Brain microvascular endothelial cell (primary cell): ENCODE results near the gene CDA.

Experiments used
- DNase-seq: peaks from one replicate; pipeline ENCODE4 v3.0.0-alpha.2; 2020
- H3K27ac ChIP-seq: fragments of 250-450 bp; sonication (Bioruptor Pico); 2 replicates; pipeline ENCODE4 v1.5.1; 2020; ENCODE audit warnings: mild to moderate bottlenecking, moderate library complexity
- H3K27me3 ChIP-seq: fragments of 250-450 bp; sonication (Bioruptor Pico); replicated peaks from 2 replicates; pipeline ENCODE4 v1.5.1; 2020; ENCODE audit warnings: mild to moderate bottlenecking
- H3K36me3 ChIP-seq: fragments of 250-450 bp; sonication (Bioruptor Pico); replicated peaks from 2 replicates; pipeline ENCODE4 v1.5.1; 2020; ENCODE audit warnings: mild to moderate bottlenecking
- H3K4me3 ChIP-seq: 2 replicates; pipeline ENCODE4 v1.5.1; 2011; ENCODE audit warnings: low read depth, mild to moderate bottlenecking, control low read depth, low read length, moderate library complexity
- in situ Hi-C: cut with HindIII; loops from 2 replicates; pipeline ENCODE4 v1.10.0; 2017; ENCODE audit warnings: low sequenced_read_pairs, low pct_ligation_motif_present
- TF ChIP-seq, protein P1 (sequence below): IDR thresholded peaks from 2 replicates; pipeline ENCODE4 v1.5.1; 2011; ENCODE audit warnings: low read depth, mild to moderate bottlenecking, moderate library complexity, low read length, control low read depth, inconsistent platforms; ENCODE audit errors: missing control alignments

The CDA gene

DNA sequence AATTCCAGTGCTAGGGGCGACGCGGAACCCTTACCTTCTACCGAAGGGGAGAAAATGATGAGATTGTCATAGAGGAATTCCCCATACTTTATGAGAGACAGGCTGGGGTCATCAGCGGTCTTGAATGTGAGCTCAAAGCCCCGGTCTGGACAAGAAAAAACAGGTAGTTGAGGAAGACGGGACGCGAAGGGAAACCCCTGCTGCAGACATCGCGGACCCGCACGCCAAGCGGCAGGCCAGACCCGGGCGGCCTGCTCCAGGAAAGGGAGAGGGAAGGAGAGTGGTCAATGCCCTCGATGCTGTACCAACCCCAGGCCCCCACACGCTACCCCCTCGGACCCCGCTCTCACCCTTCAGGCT is 71.9 kb downstream of the CDA start:
- Histone ChIP-seq H3K36me3 (peaks cover 11% of the 10 kb centered on the region), H3K27ac (peak overlapping the region; percentile 13), H3K27me3 (no peaks in the 10 kb centered on the region), H3K4me3 (peak overlapping the region; percentile 92)
- TF ChIP-seq, protein P1, sequence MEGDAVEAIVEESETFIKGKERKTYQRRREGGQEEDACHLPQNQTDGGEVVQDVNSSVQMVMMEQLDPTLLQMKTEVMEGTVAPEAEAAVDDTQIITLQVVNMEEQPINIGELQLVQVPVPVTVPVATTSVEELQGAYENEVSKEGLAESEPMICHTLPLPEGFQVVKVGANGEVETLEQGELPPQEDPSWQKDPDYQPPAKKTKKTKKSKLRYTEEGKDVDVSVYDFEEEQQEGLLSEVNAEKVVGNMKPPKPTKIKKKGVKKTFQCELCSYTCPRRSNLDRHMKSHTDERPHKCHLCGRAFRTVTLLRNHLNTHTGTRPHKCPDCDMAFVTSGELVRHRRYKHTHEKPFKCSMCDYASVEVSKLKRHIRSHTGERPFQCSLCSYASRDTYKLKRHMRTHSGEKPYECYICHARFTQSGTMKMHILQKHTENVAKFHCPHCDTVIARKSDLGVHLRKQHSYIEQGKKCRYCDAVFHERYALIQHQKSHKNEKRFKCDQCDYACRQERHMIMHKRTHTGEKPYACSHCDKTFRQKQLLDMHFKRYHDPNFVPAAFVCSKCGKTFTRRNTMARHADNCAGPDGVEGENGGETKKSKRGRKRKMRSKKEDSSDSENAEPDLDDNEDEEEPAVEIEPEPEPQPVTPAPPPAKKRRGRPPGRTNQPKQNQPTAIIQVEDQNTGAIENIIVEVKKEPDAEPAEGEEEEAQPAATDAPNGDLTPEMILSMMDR: no peak
- no peak for DNase-seq
- in situ Hi-C loops: no loop called here

DNA sequence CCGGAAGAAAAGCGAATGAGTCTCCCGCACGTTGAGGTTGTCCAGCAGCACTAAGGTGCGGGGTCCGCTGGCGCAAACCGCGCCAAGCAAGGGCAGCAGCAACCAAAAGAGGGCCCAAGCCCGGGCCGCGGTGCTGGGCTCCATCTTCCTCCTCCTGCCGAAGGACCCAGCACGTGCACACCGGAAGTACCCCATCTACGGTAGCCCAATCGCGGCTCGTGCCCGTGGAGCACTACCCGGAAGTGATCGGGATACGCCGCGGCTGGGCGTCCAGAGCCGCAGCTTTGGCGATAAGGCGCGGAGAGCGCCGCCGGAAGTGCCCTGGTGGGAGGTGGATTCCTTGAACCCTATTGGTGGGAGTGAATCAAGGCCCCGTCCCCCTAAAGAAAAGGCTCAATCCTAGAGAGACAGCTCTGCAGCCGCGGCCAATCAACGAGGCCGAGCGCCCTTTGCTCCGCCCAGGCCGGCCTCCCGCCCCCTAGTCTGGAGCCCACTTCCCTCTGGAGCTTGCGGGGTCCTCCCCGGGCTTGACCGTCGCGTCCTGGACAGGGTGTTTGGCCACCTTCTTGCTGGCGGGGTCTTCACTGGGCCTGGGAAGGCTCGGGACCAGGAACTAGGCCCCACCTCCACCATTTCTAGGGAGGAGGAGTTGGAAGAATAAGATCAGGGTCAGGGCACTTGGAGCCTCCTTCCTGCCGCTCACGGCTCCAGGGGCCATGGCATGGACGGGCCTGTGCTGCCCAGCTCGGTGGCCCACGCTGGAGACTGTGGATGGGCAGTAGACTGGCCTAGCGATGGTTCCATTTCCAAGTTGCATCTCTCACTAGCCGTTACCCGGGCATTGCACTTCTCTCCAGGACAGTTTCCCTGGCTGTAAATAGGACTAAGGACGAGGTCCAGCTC is 72.6 kb downstream of the CDA start, which contains the start of gene DDOST:
Gene DDOST (minus strand): TSS at position 163 of the 903 bp plus-strand sequence. CDS start 19 bp downstream, at position 144.
- in situ Hi-C loops: no loop called here
- no peaks in the 10 kb centered on the region for H3K27me3 ChIP-seq
- peak within 1 kb of the TSS; percentile 92 for H3K4me3 ChIP-seq
- H3K27ac ChIP-seq: peak within 1 kb of the TSS; percentile 39
- H3K36me3 ChIP-seq: peaks cover 7% of the 10 kb centered on the region
- TF ChIP-seq, protein P1: peak; percentile 60
- peak; percentile 97 for DNase-seq

DNA sequence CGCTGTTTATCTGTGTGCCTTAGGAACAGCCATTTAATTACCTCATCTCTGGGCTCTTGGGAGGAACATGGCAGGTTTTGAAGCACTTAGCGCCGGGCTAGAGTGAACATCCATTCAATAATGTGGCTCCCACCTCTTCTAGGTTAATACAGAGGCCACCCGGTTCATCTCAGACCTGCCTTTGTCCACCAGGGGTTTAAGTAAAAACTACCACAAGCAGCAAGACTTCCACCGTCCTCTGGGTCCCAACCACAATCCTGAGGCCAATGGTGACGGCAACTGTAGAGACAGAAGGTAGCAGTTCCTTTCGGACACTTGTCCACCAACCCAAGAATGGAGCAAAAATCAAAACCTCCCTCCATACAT is 73.2 kb downstream of the CDA start:
- in situ Hi-C loops: no loop called here
- Histone ChIP-seq H3K27me3 (no peaks in the 10 kb centered on the region), H3K4me3 (peak overlapping the region; percentile 92), H3K36me3 (peaks cover 4% of the 10 kb centered on the region), H3K27ac (no peak overlapping the region)
- TF ChIP-seq, protein P1: no peak
- no peak for DNase-seq

DNA sequence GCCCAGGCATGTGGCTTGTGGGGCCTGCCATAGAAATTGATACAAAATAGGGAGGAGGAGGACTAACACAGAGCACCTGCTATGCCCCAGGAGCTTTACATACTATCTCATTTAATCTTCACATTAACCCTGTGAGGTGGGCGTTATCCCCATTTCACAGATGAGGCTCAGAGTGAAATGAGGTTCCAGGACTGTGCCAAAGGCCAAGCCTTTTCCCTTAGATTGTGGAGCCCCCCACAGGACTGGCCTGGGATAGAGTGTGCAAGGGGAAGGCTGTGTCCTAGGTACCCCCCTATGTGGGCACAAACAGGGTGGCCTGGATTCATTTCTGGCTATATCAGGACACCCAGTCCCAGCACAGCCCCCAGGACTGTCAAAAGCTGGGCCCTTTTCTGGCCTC is 74.5 kb downstream of the CDA start:
- Histone ChIP-seq H3K4me3 (no peak overlapping the region), H3K27ac (no peak overlapping the region), H3K27me3 (no peaks in the 10 kb centered on the region), H3K36me3 (no peaks in the 10 kb centered on the region)
- in situ Hi-C loops: no loop called here
- TF ChIP-seq, protein P1: no peak
- no peak for DNase-seq

DNA sequence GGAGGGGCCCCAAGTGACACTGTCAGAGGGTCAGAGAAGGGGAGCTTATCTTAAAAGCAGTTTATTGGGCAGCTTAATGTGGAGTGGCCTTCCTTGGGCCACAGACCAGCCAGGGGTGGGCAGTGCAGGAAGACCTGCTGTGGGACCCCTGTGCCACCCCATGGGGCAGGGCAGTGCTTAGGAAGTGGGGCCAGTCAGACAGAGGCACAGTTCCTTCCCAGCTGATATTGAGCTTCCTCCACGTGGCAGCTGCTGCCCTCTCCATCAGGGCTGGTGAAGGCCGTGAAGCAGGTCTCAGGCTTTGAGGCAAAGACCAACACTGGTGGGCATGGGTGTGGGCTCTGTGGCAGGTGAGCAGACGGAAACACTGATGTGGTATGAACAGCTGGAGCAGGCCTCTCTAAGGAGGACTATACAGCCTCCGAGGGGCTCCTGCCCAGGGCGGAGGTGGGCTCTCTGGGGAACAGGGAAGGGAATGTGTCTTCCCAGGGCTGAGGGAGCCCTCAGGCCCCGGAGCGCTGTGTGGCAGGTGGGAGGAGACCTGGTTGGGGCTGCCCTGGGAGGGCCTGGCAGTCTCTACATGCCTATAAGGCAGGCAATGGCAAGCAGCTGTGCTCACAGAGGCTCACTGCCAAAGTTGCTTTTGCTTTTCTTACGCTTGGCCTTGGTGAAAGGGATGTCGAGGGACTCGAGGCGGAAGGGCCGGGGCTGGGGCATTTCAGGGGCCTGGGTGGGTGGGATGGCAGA is 75.2 kb downstream of the CDA start:
- H3K27ac ChIP-seq: no peak overlapping the region
- H3K36me3 ChIP-seq: no peaks in the 10 kb centered on the region
- in situ Hi-C loops: no loop called here
- TF ChIP-seq, protein P1: no peak
- DNase-seq: no peak
- no peak overlapping the region for H3K4me3 ChIP-seq
- H3K27me3 ChIP-seq: no peaks in the 10 kb centered on the region
